HepG2 (cell line): ENCODE data around the gene PANK4. TPM values are rescaled to one million over a fixed set of nuclear protein-coding genes. Genes with fewer than 3 reads are reported as not detected.

Experiments used
- FOSL1 ChIP-seq: sonication (generic); formaldehyde crosslinking; IDR thresholded peaks from 2 replicates; pipeline ENCODE4 v1.9.0; 2021; ENCODE audit warnings: missing genetic modification reagents, borderline replicate concordance
- JDP2 ChIP-seq: sonication (generic); formaldehyde crosslinking; IDR thresholded peaks from 2 replicates; pipeline ENCODE4 v1.8.1; 2022; ENCODE audit warnings: missing genetic modification reagents, borderline replicate concordance
- PRMT3 ChIP-seq: sonication (generic); formaldehyde crosslinking; IDR thresholded peaks from 2 replicates; pipeline ENCODE4 v1.8.1; 2022; ENCODE audit warnings: low read depth, mild to moderate bottlenecking, moderate library complexity, missing genetic modification reagents, borderline replicate concordance
- SATB2 ChIP-seq: sonication (generic); formaldehyde crosslinking; IDR thresholded peaks from 2 replicates; pipeline ENCODE4 v1.5.0; 2020; ENCODE audit warnings: missing genetic modification reagents
- USF2 ChIP-seq, 2 experiments: sonication (generic) in 1 of 2; formaldehyde crosslinking in 1 of 2; IDR thresholded peaks; 2 replicates each; pipeline versions ENCODE4 v1.5.1 to v1.6.1; 2011 to 2020; ENCODE audit warnings: borderline replicate concordance in 1 of 2, low read depth in 1 of 2, low read length in 1 of 2, mild to moderate bottlenecking in 1 of 2, missing genetic modification reagents in 1 of 2, moderate library complexity in 1 of 2
- ZHX1 ChIP-seq: sonication (generic); formaldehyde crosslinking; IDR thresholded peaks from 2 replicates; pipeline ENCODE4 v1.8.1; 2022; ENCODE audit warnings: low read depth, mild to moderate bottlenecking, missing genetic modification reagents
- ZMAT5 ChIP-seq: sonication (generic); formaldehyde crosslinking; IDR thresholded peaks from 2 replicates; pipeline ENCODE4 v1.5.0; 2020; ENCODE audit warnings: mild to moderate bottlenecking, low read depth, missing genetic modification reagents, borderline replicate concordance
- ZNF264 ChIP-seq: sonication (generic); formaldehyde crosslinking; IDR thresholded peaks from 2 replicates; pipeline ENCODE4 v1.4.0; 2020; ENCODE audit warnings: missing genetic modification reagents
- ZNF674 ChIP-seq: sonication (generic); formaldehyde crosslinking; IDR thresholded peaks from 2 replicates; pipeline ENCODE4 v1.5.0; 2020; ENCODE audit warnings: low read depth, mild to moderate bottlenecking, missing genetic modification reagents
- ZSCAN5A ChIP-seq: sonication (generic); formaldehyde crosslinking; IDR thresholded peaks from 2 replicates; pipeline ENCODE4 v1.8.0; 2022; ENCODE audit warnings: mild to moderate bottlenecking, missing genetic modification reagents, borderline replicate concordance
- polyA plus RNA-seq, 8 experiments: library from polyadenylated mRNA; depleted of rRNA in 3 of 8; stranded (reverse) in 7 of 8; unstranded in 1 of 8; fragments of >200 nt; fragmentation: Illumina TruSeq in 4 of 8; extraction: Trizol in 4 of 8; gene quantifications; 2 replicates each; pipeline versions ENCODE4 v1.2.1 to v1.2.3, GENCODE V29; 2011 to 2016; ENCODE audit warnings: low read depth in 4 of 8, missing spikeins in 1 of 8, mixed read lengths in 1 of 8; ENCODE audit not compliant: insufficient read depth in 1 of 8
- total RNA-seq, 5 experiments: library from RNA; depleted of rRNA; stranded (reverse); fragments of >200 nt; fragmentation: Illumina TruSeq; extraction: Trizol; gene quantifications; 2 replicates each; pipeline ENCODE4 v1.2.3, GENCODE V29; 2016; ENCODE audit warnings: low read depth in 1 of 5

Gene PANK4
- total and polyA plus RNA-seq, 2 of the 13 experiments (the other 11 are each of a cell fraction or from before 2014, with no cell fraction given), result 17.4 to 19.3 TPM

- no peak for TF ChIP-seq USF2 (IDR thresholded peaks at IDR 0.05; ENCODE audit: low read depth, low read length)
- TF ChIP-seq USF2 (CRISPR knock-in tag; IDR thresholded peaks at IDR 0.05; ENCODE audit: borderline replicate concordance), result no peak
- TF ChIP-seq ZNF674 (CRISPR knock-in tag), result no peak
- no peak for TF ChIP-seq FOSL1 (CRISPR knock-in tag)
- no peak for TF ChIP-seq SATB2 (CRISPR knock-in tag)
- no peak for TF ChIP-seq ZSCAN5A (CRISPR knock-in tag)
- no peak for TF ChIP-seq ZHX1
- no peak for TF ChIP-seq JDP2 (CRISPR knock-in tag)
- no peak for TF ChIP-seq PRMT3 (CRISPR knock-in tag)
- TF ChIP-seq ZNF264, result no peak
- TF ChIP-seq ZMAT5 (CRISPR knock-in tag), result no peak
- TF ChIP-seq, all 625 proteins: peak for 0
Observed at GRCh38 chr1:2517966-2518365, 8.4 kb downstream of the PANK4 start (continued).
